Panc1 (cell line): Measurements from ENCODE around the gene DEPP1. TPM values are rescaled to one million over a fixed set of nuclear protein-coding genes. Genes with fewer than 3 reads are reported as not detected.

Experiments
- ATAC-seq: fragments of 200-7000 bp; cut with Tn5 transposase; 2 replicates; pipeline ENCODE4 v1.9.1; 2020; ENCODE audit warnings: mild to moderate bottlenecking, moderate library complexity
- BruUV-seq: library from RNA; stranded (reverse); fragments of 400-500 nt; replicated peaks from 2 replicates; lab custom pipeline; 2021; lab: Mats Ljungman, UMichigan
- CTCF ChIA-PET: fragments of 300-600 bp; sonication (Branson Sonifier 250); formaldehyde crosslinking; loops from one replicate; lab custom pipeline; 2022; ENCODE audit warnings: antibody characterized with exemption; lab: Charles Lee
- POLR2A ChIA-PET: fragments of 300-600 bp; sonication (Branson Sonifier 250); formaldehyde crosslinking; loops from one replicate; lab custom pipeline; 2022; ENCODE audit warnings: antibody characterized with exemption; lab: Charles Lee
- DNase-seq: peaks from one replicate; pipeline ENCODE4 v3.0.0-alpha.2; 2010; ENCODE audit warnings: low read depth, low spot score
- H3K27ac ChIP-seq: 2 replicates; pipeline ENCODE4 v1.5.1; 2011; ENCODE audit warnings: mild to moderate bottlenecking, low read length, inconsistent platforms
- H3K27me3 ChIP-seq: fragments of 200-500 bp; sonication (Bioruptor generic); 2 replicates; pipeline ENCODE4 v1.6.0; 2014; ENCODE audit warnings: low read length, inconsistent platforms; ENCODE audit not compliant: control insufficient read depth, insufficient read depth
- H3K36me3 ChIP-seq: fragments of 200-500 bp; sonication (Bioruptor generic); 2 replicates; pipeline ENCODE4 v1.5.1; 2014; ENCODE audit warnings: inconsistent platforms, mild to moderate bottlenecking, low read length, moderate library complexity; ENCODE audit not compliant: control insufficient read depth, insufficient read depth
- H3K4me1 ChIP-seq: 2 replicates; pipeline ENCODE4 v1.5.1; 2011; ENCODE audit warnings: inconsistent platforms, mild to moderate bottlenecking, low read length, moderate library complexity; ENCODE audit not compliant: control insufficient read depth, insufficient read depth
- H3K4me3 ChIP-seq, 2 experiments: 2 replicates each; pipeline ENCODE4 v1.5.1; 2011 to 2012; ENCODE audit warnings: low read depth in 2 of 2, low read length in 2 of 2, mild to moderate bottlenecking in 2 of 2, inconsistent platforms in 1 of 2, moderate library complexity in 1 of 2
- H3K9me3 ChIP-seq: fragments of 200-500 bp; sonication (Bioruptor generic); 2 replicates; pipeline ENCODE4 v1.5.1; 2014; ENCODE audit warnings: low read depth, mild to moderate bottlenecking, inconsistent platforms, low read length, moderate library complexity; ENCODE audit not compliant: control insufficient read depth, insufficient read depth
- POLR2AphosphoS5 ChIP-seq: IDR thresholded peaks from 2 replicates; pipeline ENCODE4 v1.6.1; 2012; ENCODE audit warnings: mild to moderate bottlenecking, low read depth, low read length, moderate library complexity
- SIN3A ChIP-seq: IDR thresholded peaks from 2 replicates; pipeline ENCODE4 v1.6.1; 2012; ENCODE audit warnings: low read depth, mild to moderate bottlenecking, low read length, moderate library complexity, borderline replicate concordance; ENCODE audit not compliant: insufficient read depth
- TCF7L2 ChIP-seq: IDR thresholded peaks from 2 replicates; pipeline ENCODE4 v1.6.1; 2011; ENCODE audit warnings: mild to moderate bottlenecking, low read depth, low read length, inconsistent platforms
- in situ Hi-C: cut with HindIII; loops from 2 replicates; pipeline ENCODE4 v1.10.0; 2016; ENCODE audit warnings: low sequenced_read_pairs, low pct_unique_long_range_greater_than_20kb
- intact Hi-C: fragments of 100-400 bp; cut with micrococcal nuclease; formaldehyde crosslinking; loops from one replicate; pipeline ENCODE4 v1.10.0; 2022; ENCODE audit not compliant: unreplicated experiment
- total RNA-seq: library from RNA; stranded (reverse); gene quantifications from one replicate; pipeline ENCODE4 v1.2.1, GENCODE V29; 2021; ENCODE audit not compliant: unreplicated experiment
- TF ChIP-seq, protein P1 (sequence below): fragments of 450-650 bp; IDR thresholded peaks from 2 replicates; pipeline ENCODE4 v1.5.1; 2017; ENCODE audit warnings: mild to moderate bottlenecking
- TF ChIP-seq, protein P2 (sequence below), 2 experiments: IDR thresholded peaks; 2 replicates each; pipeline ENCODE4 v1.6.1; 2011 to 2012; ENCODE audit warnings: low read depth in 2 of 2, control low read depth in 1 of 2, low read length in 1 of 2, mild to moderate bottlenecking in 1 of 2, moderate library complexity in 1 of 2; ENCODE audit not compliant: insufficient read depth in 1 of 2

The DEPP1 gene
- total RNA-seq, 1 experiment from 2014 or later = 16.6 TPM

DNA sequence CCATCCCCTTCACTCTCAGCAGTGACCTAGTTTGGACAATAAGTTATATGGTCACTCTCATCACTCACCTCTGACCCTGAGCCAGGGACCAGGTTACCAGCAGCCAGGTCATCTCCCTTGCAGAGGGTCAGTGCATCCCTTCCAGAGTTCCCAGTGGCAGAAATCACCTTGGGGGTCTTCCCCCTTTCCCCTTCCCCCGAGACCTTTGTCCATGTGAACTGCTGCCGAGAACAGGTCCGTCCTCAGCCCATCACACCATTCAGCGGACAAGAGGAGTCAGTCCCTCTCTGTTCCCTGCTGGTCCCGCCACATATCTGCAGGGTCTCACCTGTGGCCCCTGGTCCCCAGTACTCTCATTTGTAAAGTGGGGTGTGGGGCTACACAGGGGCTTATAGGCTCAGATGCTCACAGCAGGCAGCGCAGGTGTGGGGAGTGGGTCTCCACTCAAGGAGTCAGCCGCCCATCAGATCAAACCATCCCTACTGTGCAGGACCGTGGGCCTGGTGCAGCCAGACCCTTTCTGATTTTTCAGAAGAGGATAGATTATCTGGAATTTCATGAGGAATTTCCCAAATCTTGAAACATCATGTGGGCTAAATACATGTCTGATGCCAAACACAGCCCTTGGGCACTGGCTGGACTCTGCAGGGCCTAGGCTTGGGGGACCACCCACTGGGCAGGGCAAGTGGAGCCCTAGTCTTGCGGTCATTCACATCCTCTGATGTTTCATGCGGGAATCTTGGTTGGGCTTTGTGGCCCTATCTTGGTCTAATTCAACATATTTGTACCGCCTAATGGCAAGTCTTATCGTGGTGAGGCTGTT lies 6.5 kb downstream of the DEPP1 start:
- H3K36me3 ChIP-seq = no peaks in the 10 kb centered on the region

DNA sequence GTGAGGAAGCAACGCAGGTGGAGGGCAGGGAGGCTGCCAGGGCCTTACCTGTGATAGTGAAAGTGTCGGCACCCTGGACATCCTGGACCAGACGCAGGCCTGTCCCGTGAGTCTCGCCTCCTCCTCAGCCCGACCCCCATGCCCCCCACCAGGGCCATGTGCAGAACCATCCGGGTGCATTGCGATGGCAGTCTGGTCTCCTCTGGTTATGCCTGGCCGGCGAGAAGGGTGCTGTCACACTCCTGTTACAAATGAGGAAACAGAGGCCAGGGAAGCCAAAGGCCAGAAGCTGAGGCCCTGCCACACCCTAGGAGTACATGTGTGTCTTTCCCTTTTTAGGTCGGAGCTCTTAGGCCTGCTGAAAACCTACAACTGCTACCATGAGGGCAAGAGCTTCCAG lies 7.2 kb downstream of the DEPP1 start:
- H3K4me1 ChIP-seq = peaks cover 32% of the 10 kb centered on the region
- intact Hi-C loops (no loop called here), in situ Hi-C loops (no loop called here)
- no peak for ATAC-seq
- no peak for DNase-seq
- ChIA-PET CTCF (no interaction called here), POLR2A (no interaction called here)
- no peaks in the 10 kb centered on the region for H3K9me3 ChIP-seq
- H3K4me3 ChIP-seq = no peak overlapping the region
- BruUV-seq = no TSS peak
- no peaks in the 10 kb centered on the region for H3K27me3 ChIP-seq
- no peak overlapping the region for H3K27ac ChIP-seq
- TF ChIP-seq SIN3A = no peak
- TF ChIP-seq, protein P1, sequence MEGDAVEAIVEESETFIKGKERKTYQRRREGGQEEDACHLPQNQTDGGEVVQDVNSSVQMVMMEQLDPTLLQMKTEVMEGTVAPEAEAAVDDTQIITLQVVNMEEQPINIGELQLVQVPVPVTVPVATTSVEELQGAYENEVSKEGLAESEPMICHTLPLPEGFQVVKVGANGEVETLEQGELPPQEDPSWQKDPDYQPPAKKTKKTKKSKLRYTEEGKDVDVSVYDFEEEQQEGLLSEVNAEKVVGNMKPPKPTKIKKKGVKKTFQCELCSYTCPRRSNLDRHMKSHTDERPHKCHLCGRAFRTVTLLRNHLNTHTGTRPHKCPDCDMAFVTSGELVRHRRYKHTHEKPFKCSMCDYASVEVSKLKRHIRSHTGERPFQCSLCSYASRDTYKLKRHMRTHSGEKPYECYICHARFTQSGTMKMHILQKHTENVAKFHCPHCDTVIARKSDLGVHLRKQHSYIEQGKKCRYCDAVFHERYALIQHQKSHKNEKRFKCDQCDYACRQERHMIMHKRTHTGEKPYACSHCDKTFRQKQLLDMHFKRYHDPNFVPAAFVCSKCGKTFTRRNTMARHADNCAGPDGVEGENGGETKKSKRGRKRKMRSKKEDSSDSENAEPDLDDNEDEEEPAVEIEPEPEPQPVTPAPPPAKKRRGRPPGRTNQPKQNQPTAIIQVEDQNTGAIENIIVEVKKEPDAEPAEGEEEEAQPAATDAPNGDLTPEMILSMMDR = no peak
- TF ChIP-seq POLR2AphosphoS5 = no peak
- no peaks in the 10 kb centered on the region for H3K36me3 ChIP-seq

More for the DNA sequence above, 6.5 kb downstream of the DEPP1 start:
- no TSS peak for BruUV-seq
- Histone ChIP-seq H3K4me1 (peaks cover 37% of the 10 kb centered on the region), H3K27ac (no peak overlapping the region), H3K27me3 (no peaks in the 10 kb centered on the region), H3K4me3 (no peak overlapping the region), H3K9me3 (no peaks in the 10 kb centered on the region)
- DNase-seq (no peak), ATAC-seq (no peak)
- POLR2A ChIA-PET = no interaction called here
- CTCF ChIA-PET = no interaction called here
- in situ Hi-C loops = no loop called here
- TF ChIP-seq SIN3A (no peak), TCF7L2 (no peak), POLR2AphosphoS5 (no peak)
- TF ChIP-seq, protein P1 = no peak
- TF ChIP-seq, protein P2, sequence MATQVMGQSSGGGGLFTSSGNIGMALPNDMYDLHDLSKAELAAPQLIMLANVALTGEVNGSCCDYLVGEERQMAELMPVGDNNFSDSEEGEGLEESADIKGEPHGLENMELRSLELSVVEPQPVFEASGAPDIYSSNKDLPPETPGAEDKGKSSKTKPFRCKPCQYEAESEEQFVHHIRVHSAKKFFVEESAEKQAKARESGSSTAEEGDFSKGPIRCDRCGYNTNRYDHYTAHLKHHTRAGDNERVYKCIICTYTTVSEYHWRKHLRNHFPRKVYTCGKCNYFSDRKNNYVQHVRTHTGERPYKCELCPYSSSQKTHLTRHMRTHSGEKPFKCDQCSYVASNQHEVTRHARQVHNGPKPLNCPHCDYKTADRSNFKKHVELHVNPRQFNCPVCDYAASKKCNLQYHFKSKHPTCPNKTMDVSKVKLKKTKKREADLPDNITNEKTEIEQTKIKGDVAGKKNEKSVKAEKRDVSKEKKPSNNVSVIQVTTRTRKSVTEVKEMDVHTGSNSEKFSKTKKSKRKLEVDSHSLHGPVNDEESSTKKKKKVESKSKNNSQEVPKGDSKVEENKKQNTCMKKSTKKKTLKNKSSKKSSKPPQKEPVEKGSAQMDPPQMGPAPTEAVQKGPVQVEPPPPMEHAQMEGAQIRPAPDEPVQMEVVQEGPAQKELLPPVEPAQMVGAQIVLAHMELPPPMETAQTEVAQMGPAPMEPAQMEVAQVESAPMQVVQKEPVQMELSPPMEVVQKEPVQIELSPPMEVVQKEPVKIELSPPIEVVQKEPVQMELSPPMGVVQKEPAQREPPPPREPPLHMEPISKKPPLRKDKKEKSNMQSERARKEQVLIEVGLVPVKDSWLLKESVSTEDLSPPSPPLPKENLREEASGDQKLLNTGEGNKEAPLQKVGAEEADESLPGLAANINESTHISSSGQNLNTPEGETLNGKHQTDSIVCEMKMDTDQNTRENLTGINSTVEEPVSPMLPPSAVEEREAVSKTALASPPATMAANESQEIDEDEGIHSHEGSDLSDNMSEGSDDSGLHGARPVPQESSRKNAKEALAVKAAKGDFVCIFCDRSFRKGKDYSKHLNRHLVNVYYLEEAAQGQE (IDR thresholded peaks at IDR 0.05; ENCODE audit: insufficient read depth in 1 of 2, low read depth in 2 of 2, low read length in 1 of 2) = no peak
- intact Hi-C loops = no loop called here
